Superior temporal gyrus (tissue), 1 donor: ENCODE results near the gene CFAP20DC.

ENCODE experiments used
- DNase-seq: peaks from one replicate; pipeline ENCODE4 v3.0.0-alpha.2; 2016; ENCODE audit errors: extremely low spot score

The CFAP20DC gene

DNA sequence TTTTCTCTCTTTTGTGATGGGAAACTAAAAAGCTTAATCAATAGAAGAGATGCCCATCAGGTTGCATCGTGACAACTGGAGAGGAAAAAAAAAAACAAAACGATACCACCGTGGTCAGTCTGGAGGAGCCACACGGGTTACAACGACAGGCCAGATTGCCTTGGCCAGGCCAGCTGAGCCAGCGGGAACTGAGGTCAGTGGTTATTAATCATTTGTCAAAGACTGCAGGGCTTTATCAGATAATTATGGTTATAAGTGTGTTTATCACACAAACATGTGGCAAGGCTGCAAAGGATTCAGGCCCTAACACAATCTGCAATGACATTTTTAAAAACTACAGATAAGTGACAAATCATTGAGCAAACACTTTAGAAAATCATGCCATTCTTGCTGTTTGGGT is 248.3 kb downstream of the CFAP20DC start:
- no peak for DNase-seq

DNA sequence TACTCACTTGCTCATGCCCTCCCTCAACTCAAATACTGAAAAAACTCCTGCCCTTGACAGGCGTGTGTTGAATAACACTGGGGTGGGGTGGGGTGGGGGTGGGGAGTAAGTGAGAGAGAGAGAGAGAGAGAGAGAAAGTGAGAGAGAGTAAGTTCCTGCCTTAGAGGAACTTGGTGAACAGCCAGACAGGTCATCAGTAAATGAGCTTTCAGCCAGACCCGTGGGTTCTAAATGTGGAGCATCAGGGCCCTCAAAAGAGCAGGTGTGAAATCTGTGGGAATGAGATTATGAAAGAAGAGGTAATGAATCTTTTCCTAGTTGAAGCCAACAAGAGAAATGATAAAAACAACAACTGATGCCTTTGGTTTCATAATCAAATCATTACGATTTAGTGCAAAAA is 248.9 kb downstream of the CFAP20DC start:
- DNase-seq: no peak

DNA sequence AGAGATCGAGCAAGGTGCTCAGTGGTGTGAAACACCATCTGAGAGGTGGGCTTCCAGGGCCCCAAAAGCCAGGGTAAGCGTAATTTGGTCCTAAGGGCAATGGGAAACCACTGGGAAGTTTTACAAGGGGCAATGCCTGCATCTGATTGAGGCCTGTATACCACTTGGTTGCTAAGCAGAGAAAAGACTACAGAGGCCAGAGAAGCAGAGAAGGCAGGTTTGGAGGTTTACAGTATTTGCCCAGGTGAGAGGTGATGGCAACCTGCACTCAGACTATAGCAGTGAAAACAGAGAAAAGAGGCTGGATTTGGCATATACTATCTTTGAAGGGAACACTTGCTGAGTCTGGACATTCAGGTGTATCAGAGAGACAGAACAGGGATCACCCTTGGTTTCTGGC is 249.8 kb downstream of the CFAP20DC start:
- DNase-seq: no peak

DNA sequence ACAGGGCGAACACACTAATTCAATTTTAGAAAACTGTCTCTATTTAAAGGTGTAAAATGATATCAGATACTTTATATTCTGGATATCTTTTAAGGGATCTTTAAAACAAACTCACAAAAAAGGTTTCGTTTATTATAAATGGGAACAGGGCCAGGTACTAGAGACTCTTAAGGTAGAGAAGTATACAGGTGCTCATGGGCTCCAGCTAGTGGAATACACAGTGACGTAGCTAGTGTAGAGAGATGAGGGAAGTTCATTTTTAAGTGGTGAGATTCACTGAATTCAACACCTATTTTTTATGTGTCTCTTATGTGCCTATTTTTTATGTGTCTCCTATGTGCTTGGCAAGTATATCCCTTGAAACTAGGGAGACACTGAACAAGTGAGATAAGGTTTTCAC is 250.6 kb downstream of the CFAP20DC start:
- DNase-seq: no peak

DNA sequence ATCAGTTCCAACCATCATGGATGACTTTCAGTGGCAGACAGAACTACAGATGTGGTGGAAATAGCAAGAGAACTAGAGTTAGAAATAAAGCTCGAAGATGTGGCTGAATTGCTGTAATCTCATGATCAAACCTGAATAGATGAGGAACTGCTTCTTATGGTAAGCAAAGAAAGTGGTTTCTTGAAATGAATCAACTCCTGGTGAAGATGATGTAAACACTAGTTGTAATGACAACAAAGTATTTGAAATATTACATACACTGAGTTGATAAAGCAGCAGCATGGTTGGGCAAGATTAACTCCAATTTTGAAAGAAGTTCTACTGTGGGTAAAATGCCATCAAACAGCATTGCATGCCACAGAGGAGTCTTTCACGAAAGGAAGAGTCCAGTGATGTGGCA is 251.5 kb downstream of the CFAP20DC start:
- DNase-seq: no peak

DNA sequence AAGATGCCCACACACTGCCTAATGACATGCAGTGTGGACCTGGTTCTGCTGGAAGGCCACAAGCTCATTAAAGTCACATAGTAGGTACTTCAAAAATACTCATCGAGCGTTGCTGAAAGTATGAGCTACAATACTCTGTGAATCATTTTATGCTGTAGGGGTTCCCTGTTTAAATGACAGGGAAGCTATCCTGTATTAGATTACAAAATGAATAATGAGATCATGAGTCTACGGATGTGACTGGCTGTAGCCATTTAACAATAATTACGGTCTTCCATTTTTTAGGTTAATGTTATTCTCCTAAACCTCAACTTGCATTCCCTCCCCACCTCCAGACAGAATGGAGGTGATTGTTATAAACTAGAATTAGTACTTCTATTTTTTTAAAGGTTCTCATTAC is 255.1 kb downstream of the CFAP20DC start:
- DNase-seq: no peak

DNA sequence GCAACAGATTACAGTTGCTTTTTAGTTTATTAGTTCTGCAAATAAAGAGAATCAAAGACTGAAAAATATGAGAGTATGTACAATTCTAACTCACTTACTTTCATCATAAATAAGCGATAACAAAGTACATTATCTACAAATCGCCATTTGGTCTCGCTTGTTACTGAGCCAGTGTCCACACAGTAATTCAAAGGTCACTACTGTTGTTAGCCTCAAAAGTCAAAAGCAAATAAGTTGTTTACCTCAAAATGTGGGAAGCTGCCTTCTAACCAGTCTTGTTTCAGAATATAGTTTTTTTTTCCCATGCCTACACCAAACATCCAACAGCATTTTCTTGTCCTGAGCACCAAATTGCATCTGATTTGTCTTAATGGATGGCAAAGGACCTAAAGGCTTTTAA is 255.9 kb downstream of the CFAP20DC start:
- no peak for DNase-seq

DNA sequence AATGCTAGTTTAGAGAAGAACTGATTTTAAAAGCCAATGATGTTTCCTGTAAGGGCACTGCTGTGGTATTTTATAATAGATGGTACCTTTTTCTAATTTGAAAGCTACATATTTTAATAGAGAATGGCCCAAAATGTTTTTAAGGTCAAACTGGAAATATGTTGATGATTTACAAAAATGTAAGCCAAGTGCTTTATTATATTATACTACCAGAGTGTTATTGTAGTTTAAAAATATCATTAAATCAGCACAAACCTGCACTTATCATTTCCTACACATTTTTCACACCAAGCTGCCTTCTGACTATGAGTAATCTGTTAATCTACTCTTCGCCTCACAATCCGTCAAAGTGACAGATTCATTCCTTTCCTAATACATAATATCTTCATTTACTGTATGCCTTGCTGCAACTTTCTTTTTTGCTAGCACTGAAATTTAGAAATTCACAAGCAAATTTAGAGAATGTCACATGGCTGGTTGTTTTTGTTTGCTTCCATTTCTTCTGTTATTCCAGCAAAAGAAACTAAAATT is 256.8 kb downstream of the CFAP20DC start:
- no peak for DNase-seq

DNA sequence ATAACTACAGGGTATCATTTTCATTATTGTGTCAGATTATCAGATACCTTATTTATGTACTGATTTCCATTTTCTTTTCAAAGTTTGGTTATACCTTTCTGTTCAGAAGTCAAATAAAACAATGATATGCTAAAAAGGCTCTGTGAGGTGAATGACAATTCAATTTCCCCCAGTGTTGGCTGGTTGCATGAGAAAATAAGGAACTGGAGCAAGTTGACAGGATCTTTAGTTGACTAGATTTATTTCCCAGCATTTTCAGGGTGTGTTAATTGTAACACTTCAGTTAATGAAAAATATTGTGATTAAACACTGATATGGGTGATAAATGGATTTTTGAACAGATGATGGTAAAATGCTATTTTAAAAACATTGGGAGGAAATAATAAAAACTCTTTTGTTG is 260.4 kb downstream of the CFAP20DC start:
- DNase-seq: no peak

DNA sequence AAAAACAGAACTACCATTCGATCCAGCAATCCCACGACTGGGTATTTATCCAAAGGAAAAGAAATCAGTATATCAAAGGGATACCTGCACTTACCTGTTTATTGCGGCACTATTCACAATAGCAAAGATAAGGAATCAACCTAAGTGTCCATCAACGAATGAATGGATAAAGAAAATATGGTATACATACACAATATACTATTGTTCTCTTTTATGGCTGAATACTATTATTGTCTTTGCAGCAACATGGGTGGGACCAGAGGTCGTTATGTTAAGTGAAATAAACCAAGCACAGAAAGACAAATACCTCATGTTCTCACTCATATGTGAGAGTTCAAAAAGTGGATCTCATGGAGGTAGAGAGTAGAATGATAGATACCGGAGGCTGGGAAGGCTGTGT is 264.9 kb downstream of the CFAP20DC start:
- DNase-seq: no peak

DNA sequence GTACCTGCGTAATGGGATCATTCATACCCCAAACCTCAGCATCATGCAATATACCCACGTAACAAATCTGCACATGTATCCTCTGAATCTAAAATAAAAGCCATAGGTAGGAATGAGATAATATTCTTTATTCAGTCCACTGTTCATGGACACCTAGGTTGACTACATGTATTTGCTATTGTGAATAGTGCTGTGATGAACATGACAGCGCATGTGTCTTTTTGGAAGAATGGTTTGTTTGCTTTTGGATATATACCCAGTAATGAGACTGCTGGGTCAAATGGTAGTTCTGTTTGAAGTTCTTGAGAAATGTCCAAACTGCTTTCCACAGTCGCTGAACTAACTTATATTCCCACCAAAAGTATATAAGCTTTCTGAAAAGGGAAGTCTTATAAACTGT is 265.4 kb downstream of the CFAP20DC start:
- no peak for DNase-seq

DNA sequence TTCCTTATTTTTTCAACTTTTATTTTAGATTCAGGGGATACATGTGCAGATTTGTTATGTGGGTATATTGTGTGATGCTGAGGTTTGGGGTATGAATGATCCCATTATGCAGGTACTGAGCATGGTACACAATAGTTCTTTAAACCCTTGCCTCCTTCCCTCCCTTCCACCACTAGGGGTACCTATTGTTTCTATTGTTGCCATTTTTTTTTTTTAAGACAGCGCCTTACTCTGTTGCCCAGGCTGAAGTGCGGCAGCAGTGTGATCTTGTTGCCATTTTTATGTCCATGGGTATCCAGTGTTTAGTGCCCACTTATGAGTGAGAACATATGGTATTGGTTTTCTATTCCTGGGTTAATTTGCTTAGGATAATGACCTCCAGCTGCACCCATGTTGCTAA is 266.0 kb downstream of the CFAP20DC start:
- no peak for DNase-seq

DNA sequence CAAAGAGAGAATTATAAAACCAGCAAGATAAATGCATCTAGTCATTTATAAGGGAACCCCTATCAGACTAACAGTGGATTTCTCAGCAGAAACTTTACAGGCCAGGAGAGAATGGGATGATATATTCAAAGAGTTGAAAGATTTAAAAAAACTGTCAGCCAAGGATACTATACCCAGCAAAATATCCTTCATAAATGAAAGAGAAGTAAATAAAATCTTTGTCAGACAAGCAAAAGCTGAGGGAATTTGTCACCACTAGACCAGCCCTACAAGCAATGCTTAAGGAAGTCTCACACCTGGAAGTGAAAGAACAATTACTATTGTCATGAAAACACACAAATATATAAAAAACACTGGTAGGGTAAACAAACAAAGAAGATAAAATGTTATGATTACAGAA is 269.9 kb downstream of the CFAP20DC start:
- DNase-seq: no peak

DNA sequence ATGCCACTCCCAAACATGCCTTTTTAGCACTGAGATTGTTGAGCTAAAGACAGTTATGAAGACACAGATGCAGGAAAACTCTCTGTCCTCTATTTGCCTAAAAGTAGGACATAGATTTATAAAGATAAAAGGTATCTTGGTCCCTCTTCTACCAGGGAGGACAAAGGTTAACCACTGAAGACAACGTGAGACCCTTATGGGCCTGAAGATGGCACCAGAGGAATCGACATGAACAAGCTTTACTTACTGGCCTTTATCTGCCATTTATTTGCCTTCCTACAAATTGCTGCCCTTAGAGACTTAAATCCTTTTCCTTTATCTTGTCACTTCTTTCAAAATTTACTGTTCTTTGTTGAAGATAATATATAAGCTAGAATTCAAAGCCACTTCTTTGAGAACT is 273.6 kb downstream of the CFAP20DC start:
- DNase-seq: no peak

DNA sequence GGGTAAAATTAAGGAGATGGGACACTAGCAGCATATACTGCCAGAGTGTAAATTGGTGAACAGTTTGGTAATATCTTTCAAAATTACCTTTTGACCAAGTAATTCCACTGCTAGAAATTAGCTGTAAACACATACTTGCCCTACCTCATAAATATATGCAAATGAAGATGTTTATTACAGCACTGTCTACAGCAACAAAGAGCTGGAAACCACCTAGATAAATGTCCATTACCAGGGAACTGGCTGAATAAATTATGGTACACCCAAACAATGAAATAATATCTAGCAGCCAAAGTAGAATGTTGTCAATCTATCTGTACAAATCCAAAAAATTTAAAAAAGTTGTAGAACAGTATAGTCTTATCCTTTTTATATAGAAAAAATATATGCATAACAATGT is 277.4 kb downstream of the CFAP20DC start:
- no peak for DNase-seq

DNA sequence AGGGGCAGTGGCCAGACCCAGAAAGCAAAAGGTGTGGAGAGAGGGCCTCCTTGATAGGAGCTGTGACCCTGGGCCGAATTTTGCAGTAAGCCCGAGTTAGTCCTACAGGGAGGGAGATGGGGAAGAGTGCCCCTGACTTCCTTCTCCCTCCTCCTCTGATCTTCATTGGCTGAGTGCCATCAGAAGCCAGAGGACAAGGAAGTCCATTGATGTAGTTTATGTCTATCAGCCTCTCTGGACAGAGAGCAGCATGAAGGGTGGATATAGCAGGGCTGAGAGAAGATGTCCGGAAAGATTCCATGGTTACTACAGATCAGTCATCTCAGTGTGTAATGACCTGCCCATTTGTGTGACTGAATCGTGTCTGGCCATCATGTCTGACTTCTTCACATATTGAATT is 280.8 kb downstream of the CFAP20DC start:
- no peak for DNase-seq

DNA sequence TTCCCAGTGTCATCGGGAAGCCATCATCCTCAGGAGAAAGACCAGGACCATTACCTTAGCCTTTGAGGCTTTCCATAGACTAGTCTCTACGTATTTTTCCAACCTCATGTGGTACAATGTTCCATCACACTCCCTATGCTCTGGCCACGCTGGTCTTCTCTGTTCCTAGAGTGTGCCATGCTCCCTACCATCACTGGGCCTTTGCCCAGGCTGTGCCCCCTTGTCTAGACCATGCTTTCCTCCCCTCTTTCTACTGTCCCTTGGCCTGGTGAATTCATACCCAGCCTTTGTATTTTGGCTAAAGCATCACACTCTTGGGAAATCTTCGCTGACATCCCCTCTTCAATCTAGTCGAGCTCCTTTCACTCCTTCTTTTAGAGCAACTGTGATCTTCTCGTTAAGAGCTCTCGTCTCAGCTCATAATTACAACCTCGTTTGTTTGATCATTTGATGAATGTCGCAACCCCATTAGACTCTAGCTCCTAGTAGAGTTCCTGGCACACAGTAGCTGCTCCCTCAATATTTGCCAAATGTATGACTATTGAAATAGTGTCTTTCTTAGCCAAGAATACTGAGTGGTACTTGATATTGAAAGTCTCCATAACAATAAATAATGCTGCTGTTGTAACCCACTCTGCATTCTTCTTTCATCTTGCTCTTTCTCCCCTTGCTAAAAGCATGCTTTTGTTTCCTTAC is 283.1 kb downstream of the CFAP20DC start:
- no peak for DNase-seq

DNA sequence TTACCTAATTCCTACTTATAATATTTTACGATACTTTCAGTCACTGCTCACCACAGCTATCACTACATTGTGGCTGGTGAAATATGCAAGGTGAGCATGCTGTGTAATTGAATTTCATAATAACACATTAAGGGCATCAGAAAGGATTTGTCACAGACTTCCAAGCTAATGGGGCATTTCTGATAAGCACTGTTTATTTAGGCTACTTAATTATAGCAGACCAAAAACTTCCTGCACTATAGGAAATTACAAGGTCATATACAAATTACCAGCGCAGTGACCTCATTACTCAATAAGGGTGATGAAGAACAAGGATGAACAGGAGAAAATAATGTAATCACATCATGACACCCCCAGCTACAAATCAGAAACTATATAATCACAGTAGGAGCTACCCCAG is 294.7 kb downstream of the CFAP20DC start:
- DNase-seq: no peak

DNA sequence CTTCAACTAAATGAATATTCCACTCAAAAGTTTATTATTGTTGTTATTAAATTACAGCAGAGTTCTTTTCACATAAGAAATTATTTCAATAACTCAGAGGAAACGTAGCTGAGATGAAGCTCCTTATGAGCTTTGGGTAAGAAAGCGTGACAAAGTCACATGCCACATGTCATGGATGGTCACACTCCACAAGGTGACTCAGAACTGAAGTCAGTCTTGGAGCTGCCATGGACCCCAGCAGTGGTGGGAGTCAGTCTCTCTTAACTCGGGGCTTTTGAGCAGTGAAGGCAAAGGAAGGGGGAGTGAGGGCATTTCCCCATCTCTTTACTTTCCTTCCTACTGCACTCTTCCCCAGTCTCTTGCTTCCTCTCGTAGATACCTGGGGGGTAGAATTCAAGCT is 295.8 kb downstream of the CFAP20DC start:
- no peak for DNase-seq

DNA sequence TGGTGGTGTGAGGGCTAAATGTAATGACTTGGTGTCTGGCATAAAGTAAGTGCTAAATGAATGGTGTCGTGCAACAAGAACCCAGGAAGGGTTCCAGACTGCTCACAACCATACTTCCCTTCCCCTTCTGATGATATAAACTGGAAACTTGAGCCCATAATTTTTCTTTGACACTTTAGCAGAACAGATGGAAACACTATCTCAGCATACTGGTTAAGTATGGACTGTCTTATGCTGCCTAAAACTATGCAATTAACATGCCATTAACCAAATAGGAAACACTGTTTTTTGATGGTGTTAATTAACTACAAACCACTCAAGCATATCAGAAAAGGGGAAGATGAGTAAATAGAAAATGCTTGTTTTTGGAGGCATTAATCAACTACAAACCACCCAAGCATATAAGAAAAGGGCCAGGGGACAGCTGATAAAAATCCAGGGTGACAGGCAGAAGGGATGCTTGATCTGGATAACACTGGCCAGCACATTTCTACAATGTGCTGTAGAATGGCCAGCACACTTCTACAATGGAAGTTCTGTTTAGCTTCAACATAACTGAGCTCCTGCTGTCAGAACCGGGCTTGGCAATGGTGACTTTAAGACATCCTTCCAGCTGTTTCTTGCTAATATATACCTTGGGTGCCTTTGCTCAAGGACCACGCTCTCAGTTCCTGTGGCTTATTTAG is 297.8 kb downstream of the CFAP20DC start:
- no peak for DNase-seq

DNA sequence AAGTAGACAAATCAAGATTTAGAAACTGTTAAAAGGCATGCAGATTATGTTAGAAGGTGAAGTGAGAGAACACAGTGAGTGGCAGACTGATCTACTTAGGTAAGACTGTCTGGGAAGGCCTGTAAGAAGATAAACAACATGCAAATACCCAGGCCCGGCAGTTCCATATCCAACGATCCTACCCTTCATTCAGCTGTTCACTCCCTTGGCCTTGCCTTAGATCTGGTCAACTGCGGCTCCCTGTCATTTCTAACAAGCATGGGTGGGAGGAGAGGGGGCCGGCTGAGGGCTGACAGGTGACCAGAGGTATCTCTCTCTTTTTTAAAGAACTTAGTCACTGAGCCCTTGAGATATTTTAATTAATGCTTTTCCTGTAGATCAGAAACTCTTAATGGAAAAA is 298.6 kb downstream of the CFAP20DC start:
- no peak for DNase-seq

DNA sequence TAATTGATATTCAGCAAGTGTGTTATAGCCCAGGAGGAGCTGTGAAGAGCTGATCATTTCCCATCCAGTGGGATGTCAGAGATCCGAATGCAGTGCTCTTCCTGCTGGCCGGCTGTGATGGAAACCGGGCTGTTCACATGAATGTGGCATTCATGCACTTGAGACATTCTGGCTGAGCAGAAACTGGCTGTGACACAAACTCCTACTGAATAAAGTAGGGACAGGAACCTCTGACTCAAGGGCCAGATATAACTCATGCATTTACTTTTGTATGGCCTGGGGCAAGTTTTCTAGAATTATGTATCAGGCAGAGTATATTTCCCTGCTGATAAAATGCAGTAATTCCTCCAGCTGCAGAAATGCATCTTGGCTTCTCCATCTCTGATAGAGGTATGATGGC is 299.9 kb downstream of the CFAP20DC start:
- DNase-seq: no peak

DNA sequence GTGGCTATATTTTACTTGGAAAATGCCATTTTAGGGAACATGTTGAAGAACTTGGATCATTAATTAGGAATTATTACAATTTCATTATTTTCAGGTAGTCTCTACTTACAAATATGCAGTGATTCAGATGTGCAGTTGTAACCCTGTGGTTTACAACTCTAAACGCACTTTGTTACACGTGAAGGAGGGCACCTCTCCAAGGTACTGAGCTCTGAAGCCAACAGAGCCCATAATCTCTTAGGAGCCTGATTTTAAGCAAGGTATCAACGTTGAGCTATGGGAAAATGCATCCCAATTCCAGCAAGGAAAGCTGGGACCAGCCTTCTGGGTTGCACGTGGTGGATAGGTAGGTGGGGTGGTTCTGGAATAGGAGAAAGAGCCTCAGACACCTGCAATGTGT is 301.8 kb downstream of the CFAP20DC start:
- no peak for DNase-seq

DNA sequence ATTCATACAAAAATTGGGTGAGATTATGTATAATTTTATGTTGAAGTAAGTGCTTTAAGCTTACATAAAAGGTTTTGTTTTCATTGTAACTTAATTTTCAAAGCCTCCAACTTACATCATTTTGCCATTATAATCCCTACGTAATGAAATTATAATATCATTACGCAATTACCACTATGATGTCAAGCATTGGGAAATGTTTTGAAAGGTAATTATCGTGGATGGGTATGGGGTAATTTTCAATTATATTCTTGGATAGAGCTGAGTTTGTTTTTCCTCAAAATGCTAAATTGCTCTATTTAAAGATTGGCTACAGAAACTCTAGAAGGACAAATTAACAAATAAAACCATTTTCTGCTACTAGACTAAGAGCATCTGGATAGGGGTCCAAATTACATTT is 303.1 kb downstream of the CFAP20DC start:
- no peak for DNase-seq
